NCI-H1048 (cell line): ENCODE results near the gene F10.
"Not testable (repeated sequence)": the region's sequence is repeated elsewhere in the genome, so short reads cannot be mapped to it uniquely, and the experiment has no call there.

Experiments
- DNase-seq: peaks from one replicate; lab custom pipeline; 2025; lab: John Stamatoyannopoulos, UW

F10 gene

DNA sequence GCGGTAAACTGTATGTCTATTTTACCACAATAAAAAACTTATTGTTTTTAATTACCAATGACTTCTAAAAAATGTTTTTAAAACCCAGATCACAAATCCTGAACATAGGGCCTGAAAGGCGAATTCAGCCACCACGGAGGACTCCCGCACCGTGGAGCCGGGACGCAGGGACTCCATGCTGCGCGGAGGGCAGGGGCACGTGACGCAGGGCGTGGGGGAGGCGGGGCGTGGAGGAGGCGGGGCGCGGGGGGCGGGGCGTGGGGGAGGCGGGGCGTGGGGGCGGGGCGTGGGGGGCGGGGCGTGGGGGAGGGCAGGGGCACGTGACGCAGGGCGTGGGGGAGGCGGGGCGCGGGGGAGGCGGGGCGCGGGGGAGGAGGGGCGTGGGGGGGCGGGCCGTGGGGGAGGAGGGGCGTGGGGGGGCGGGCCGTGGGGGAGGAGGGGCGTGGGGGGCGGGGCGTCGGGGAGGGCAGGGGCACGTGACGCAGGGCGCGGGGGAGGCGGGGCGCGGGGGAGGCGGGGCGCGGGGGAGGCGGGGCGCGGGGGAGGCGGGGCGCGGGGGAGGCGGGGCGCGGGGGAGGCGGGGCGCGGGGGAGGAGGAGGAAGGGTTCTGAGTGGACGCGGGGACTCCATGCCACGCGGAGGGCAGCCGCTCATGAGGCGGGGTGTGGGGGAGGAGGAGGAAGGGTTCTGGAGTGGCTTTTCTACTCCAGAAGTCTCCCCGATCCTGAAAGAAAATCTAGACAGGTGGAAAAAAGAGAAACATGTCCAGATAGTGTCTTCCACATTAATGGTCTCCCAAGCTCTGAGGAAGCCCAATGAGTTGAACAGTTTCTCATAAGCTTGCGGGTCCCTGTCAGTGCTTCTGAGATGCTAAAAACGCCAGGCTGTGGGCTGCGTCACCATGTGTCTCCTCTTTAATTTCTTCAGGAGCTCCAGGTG, 31.5 kb downstream of the F10 start:
- DNase-seq = no peak

DNA sequence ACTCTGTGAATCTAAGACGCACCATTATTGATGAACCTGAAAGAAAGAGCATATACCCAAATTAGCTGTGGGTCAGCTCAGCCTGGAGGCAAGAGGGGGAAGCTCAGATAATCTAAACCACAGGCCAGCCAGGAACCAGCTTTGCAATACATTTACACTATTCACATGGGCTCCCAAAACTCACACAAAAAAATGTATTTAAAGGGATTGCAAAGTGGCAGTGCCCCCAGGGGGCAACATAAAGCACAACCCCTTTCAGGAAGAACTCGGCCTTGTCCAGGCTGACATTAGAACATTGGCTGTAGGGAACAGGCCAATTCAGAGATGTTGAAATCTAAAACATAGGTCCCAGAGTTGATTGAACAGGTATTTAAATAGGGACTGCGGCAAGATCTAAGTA, 32.6 kb downstream of the F10 start:
- no peak for DNase-seq

DNA sequence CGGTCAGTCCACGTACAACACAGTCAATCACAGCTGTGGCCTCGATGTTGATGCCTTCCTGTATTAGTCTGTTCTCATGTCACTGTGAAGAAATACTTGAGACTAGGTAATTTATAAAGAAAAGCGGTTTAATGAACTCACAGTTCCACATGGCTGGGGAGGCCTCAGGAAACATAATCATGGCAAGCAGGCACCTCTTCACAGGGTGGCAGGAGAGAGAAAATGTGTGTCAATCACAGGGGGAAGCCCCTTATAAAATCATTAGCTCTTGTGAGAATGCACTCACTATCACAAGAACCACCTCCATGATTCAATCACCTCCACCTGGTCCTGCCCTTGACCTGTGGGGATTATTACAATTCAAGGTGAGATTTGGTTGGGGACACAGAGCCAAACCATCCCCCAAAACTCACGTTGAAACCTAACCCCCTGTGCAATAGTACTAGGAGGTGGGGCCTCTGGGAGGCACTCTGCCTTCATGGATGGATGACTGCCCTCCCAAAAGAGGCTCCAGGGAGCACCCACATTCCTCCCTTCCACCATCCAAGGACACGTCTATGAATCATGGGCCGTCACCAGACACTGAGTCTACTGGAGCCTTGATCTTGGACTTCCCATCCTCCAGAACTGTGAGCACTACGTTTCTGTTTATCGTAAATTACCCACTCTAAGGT, 33.5 kb downstream of the F10 start:
- DNase-seq = no peak

DNA sequence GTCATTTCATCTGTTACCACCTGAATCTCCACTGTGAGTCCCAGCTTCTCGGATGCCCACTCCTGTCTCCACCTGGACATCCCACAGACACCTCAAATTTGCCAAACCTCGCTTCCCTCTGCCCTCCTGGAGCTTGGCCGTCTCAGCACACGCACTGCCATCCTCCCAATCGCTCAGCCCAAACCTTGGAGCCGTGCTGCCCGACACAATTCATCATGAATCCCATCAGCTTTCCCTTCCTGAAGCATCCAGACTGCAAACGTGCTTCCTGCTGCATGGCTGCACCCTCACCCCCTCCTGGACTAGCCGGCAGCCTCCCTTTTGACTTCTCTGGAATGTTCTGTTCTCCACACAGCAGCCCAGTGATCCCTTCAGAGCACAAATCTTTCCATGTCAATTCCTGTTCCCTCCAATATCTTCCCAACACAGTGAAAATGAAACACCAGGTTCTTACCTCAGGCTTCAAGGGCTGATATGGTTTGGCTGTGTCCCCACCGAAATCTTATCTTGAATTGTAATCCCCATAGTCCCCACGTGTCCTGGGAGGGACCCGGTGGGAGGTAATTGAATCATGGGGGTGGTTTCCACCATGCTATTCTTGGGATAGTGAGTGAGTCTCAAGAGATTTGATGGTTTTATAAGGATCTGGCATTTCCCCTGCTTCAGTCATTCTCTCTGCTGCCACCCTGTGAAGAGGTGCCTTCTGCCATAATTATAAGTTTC, 34.8 kb downstream of the F10 start:
- no peak for DNase-seq

DNA sequence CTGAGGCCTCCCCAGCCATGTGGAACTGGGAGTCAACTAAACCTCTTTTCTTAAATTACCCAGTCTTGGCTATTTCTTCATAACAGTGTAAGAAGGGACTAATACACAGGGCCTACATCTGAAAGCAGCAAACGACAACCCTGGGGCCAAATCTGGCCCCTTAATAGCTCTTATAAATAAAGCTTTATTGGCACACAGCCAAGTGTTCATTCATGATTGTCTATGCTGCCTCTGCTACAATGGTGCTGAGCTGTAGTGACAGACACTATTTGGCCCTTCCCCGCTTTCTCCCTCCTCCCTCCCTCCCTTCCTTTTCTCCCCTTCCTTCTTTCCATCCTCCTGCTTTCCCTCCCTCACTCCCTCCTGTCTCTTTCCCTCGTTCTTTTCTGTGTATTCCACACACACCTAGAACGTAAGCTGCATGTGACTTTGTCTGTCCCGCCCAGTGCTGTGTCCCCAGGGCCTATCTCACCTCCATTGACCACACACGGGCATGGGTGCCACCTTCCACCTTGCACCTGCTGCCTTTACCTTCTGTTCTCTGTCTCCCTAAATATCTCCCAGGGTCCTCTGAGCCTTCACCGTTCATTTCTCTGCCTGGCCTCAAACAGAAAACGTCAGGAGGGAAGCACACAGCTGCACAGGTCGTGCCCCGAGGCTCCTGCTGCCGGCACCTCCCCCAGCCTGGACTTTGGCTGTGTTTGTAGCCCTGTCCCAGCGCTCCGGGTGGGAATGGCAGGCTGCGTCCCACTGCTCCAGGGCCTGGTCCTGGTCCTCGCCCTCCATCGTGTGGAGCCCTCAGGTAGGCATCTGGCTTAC, 35.5 kb downstream of the F10 start, which contains the start of gene PROZ:
Gene PROZ (plus strand): TSS at position 720 of the 819 bp plus-strand sequence. CDS start 13 bp downstream, at position 733.
- no peak for DNase-seq

DNA sequence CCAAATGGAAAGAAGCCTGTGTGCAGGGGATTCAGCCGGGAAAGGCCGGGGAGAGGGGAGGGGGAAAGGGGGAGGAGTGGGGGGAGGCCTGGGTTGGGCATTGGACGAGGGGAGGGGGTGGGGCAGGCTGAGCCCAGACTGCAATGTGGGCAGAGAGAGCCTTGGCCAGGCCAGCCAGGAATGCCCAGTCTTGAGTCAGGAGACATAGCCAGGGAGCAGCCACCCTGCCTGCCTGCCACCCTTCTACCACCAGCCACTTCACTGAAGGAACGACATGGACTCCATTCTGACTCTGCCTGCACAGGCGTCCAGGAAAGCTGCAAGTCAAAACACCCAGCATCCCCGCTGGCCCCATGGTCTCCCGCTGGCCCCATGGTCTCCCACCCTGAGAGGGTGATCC, 36.3 kb downstream of the F10 start:
- no peak for DNase-seq

DNA sequence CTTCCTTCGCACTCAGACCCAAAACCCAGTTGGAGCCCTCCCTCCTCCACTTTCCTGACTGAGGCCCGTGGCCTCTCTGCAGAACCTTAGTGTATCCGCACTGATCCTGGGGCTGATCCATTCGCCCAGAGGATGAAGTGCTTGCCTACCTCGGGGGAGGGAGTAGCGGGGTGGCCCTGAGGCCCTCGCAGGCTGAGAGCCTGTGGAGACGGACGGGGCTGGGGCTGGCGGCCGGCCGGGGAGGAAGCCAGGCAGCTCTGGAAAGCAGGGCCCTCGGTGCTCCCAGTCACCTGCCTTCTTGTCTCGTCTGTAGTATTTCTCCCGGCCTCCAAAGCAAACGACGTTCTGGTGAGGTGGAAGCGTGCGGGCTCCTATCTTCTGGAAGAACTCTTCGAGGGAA, 37.1 kb downstream of the F10 start:
- DNase-seq = no peak

DNA sequence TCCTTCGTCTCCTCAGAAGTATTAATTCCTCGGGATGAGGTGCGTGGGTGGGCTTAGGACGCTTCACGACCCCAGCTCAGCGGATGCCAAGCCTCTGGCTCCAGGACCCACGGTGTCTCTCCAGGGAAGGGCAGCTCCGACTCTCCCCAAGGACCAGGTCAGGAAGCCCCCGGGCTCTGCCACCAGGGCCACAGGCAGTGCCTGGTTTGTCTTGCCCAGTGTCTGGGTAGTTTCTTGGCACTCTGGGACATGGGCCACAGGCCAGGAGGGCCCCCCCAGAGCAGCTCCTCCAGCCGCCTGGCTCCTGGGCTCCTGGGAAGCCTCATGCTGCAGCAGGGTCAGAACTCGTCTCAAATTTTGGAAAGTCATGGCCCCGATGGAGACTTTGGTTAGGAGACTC, 38.4 kb downstream of the F10 start:
- DNase-seq = no peak

DNA sequence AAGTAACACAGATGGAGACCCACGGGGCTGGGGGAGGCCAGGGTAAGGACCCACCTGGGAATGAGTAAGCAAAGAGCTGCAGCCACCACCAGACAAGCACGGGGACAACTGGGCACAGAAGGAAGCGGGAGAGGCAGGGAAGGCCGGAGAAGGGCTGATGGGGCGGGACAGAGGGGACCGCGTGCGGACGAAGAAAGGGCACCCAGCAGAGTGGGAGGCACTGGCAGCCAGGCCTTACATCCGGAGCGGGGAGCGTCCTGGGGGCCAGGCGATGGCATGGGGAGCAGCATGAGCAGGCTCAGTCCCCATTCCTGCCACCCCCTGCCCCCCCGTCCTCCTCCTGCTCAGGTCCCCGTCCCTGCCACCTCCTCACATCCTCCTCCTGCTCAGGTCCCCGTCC, 38.8 kb downstream of the F10 start:
- no peak for DNase-seq

DNA sequence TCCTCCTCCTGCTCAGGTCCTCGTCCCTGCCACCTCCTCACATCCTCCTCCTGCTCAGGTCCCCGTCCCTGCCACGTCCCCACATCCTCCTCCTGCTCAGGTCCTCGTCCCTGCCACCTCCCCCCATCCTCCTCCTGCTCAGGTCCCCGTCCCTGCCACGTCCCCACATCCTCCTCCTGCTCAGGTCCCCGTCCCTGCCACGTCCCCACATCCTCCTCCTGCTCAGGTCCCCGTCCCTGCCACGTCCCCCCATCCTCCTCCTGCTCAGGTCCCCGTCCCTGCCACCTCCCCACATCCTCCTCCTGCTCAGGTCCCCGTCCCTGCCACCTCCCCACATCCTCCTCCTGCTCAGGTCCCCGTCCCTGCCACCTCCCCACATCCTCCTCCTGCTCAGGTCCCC, 39.4 kb downstream of the F10 start:
- not testable (repeated sequence) for DNase-seq

DNA sequence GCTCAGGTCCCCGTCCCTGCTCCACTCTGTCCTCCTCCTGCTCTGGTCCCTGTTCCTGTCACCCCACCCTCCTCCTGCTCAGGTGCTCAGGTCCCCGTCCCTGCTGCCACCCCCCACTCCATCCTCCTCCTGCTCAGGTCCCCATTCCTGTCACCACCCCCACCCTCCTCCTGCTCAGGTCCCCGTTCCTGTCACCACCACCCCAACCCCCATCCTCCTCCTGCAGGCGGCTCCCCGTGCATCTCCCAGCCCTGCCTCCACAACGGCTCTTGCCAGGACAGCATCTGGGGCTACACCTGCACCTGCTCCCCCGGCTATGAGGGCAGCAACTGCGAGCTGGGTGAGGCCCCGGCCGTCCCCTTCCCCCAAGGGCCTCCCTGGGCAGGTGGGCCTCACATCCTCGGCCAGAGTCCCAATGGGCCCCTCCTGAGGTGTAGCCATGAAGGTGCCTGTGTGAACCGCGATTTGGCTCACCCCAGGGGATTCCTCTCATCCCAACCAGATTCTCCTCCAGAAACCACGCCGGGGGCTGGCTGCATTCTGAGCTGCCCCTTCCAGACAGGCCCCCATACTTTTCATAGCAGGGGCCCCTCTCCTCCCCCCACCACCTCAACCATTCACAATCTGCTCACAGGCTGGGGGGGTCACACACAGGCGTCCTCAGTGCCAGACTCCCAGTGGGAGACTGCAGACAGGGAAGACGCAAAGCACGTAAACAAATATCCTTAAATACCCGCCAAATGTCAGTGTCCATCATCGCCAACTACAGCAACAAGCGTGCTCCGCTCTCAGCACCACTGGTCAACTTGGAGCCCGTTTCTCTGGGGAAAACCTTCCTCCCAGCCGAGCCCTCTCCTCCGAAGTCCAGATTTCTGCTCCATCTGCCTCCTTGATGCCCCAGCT, 40.4 kb downstream of the F10 start:
- no peak for DNase-seq

DNA sequence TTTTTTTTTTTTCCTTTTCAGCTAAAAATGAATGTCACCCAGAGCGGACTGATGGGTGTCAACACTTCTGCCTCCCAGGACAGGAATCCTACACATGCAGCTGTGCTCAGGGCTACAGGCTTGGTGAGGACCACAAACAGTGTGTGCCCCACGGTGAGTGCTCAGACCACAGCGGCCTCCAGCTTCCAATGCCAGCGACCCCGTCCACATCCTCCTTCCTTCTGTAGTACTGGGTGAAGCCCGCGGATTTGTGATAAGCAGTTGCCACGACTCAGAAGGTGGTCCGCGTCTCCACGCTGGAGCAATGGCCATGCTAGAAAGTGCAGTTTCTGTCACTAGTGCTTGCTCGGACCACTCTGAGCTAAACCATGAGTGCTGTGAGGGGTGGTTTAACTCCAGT, 41.9 kb downstream of the F10 start:
- DNase-seq = no peak

DNA sequence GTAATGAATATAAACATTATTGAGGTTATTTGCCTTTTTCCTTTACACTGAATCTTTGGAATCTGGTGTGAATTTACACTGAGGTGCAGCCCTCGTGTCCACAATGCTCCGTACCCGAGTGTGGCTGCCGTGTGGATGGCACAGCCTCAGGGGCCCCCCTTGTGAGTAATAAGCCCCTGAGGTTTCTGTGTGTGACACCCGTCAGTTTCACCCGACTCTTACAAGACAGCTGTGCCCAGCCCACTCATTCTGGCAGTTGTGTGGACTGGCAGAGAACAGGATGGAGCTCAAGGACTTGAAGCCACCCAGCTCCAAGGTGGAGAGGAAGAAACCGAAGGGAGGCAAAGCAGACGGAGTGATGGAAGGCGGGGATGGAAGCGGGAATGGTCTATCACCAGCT, 43.7 kb downstream of the F10 start:
- no peak for DNase-seq

DNA sequence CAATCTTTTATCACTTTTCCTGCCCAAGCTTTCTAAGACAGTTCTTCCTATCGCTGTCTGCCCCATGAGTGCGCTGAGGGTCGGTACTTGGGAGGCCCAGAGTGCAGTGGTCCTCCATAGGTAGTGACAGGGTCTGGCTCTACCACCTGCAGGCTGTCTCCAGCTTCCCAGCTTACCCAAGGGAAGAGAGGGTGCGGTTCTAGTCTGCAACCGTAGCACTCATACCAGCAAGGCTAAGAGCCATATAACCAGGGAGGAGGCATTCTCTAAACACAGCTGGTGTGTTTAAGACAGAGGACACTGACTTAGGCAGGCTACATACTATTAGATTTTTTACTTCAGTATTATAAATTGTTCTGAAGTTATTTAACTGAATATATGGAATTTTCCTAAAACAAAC, 44.1 kb downstream of the F10 start:
- DNase-seq = no peak

DNA sequence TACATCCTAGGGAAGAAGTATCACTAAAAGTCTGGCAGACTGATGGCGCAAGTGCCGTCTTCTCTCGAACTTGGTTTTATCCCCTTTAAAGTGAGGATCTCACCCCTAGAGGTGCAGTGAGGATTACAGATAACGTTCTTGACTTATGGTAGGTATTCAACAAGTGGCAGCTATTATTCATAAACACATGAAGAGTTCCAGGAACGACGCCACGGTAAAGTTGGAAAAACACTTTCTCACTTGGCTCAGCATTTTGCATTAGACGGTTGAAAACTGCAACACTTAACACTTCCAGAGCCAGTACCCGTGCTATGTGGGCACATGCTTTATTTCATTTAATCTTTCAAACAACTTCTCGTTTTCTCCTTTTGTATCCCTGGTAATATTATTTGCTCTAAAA, 44.6 kb downstream of the F10 start:
- DNase-seq = no peak

DNA sequence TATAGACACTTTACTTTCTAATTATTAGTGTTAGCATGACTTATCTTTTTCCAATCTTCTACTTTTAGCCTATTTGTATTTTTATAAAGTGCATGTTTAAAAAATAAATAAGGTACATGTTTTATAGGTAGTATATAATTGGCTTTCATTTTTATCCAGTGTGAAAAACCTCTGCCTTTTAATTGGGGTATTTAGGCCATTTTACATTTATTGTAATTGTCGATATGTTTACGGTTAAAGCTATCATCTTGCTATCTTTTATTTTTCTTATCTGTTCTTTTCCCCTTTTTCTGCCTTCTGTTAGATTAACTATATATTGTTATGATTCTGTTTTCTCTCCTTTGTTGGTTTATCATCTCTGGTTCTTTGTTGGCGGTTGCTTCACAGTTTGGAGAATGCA, 45.0 kb downstream of the F10 start:
- DNase-seq = no peak

DNA sequence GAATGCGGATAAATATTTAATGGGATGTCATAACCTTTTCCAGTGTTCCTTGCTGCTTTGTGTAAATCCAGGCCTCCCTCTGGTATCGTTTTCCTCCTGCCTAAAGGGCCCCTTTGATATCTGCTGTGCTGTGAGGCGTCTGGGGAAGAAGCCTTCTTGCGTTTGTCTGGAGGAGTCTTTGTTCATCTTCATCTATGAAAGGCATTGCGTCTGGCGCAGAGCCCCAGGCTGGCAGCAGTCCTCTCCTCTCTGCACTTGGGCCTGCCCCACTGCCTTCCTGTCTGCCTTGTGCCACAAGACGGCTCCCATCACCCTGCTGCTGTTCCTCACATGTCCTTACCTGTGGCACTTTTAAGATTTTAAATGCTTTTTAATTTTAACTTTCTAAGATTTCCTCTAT, 45.6 kb downstream of the F10 start:
- no peak for DNase-seq

DNA sequence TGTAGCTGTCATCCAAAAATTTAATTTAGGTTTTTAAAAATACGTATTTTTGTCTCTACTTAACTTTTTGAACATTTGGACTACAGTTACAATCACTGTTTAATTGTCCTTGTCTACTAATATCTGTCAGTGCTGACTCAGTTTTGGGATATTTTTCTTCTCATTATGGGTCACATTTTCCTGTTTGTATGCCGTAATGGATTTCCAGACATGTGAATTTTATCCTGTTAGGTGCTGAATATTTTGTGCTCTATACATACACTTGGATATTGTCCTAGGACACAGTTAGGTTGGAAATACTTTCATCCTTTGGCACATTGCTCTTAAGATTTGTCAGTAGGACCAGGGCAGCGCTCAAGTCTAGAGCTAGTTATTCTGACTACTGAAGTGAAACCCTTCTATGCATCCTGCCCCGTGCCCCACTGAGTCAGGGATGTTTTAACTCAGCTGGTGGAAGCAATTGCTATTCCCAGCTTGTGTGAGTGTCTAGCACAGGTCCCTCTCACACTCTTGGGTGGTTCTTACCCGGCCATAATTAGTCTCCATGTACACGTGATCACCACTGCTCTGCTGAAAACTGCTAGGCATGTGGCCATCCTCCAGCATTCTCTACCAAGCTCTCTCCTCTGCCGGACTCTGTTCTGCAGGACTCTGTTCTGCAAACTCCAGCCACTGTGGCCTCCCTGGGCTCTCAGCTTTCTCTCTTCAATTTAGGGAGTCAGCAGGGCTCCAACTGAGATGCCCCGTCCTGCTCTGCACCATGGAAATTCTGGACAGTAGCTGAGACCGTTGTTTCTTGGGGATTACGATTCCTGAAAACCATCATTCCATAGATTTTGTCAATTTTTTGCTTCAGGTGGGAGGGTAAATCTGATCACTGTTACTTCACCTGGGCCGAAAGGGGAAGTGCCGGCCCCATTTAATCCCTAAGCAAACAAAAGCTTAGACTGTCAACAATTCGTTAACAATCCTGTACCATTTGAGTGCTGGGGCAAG, 47.0 kb downstream of the F10 start:
- DNase-seq = no peak

DNA sequence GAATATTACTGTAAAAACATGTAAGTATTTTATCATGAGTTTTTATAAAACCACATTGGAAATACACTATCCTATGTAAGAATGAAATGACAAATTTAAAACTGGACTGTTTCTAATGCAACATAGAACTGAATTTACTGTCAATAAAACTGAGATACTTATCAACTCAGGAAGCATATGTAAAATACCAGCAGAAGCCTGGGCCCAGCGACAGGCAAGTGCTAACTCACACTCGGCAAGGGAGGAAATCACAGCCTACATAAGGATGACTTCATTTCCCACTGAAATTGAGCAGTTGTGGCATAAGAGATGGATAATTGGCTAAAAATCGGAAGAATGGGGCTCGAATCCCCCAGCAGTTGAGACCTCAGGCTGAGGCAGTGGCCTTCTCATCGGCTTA, 47.9 kb downstream of the F10 start:
- DNase-seq = no peak
